ENCODE measurements around the gene BCHE.
A peak's percentile ranks its signal among the peaks of the same experiment; 100 is the strongest.
"Not testable (repeated sequence)": the region's sequence is repeated elsewhere in the genome, so short reads cannot be mapped to it uniquely, and the experiment has no call there.

Gene BCHE

DNA sequence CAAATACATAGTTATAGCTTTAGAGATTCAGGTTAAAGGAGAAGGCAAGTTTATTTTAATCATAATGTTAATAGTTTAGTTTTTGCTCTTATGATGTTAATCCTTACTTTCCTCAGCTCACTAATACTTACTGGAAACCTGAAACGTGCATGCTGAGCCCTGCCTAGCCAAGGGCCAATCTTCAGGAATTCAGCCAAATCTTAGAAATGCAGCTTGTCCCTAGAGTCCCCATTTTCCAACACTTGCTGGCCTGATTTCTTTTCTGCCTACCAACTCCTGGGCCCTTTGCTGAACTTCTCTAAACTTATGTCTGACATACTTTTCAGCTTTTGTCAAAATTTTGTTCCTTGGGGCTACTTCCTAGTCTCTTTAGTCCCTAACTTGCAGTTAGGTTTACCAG lies 22.8 kb downstream of the BCHE start:
- Histone ChIP-seq H3K4me1 (ENCODE audit: low read length) (no peaks in the 10 kb centered on the region), H2AFZ (ENCODE audit: low read depth, low read length) (no peak overlapping the region), H3K27me3 (ENCODE audit: low read depth, low read length) (no peaks in the 10 kb centered on the region), H4K20me1 (ENCODE audit: insufficient read depth, low read length) (no peaks in the 10 kb centered on the region), H3K9me3 (ENCODE audit: insufficient read depth, low read length) (no peaks in the 10 kb centered on the region), H3K9ac (ENCODE audit: low read length) (no peak overlapping the region), H3K79me2 (ENCODE audit: low read length) (no peaks in the 10 kb centered on the region), H3K27ac (ENCODE audit: low read length) (no peak overlapping the region), H3K36me3 (replicated peaks; ENCODE audit: low read depth, low read length) (no peaks in the 10 kb centered on the region), H3K4me2 (ENCODE audit: low read length) (no peak overlapping the region), H3K4me3 (ENCODE audit: low read length) (no peak overlapping the region)
- TF ChIP-seq EZH2phosphoT487 (IDR thresholded peaks at IDR 0.05; ENCODE audit: low read depth): no peak
- TF ChIP-seq, protein P1, sequence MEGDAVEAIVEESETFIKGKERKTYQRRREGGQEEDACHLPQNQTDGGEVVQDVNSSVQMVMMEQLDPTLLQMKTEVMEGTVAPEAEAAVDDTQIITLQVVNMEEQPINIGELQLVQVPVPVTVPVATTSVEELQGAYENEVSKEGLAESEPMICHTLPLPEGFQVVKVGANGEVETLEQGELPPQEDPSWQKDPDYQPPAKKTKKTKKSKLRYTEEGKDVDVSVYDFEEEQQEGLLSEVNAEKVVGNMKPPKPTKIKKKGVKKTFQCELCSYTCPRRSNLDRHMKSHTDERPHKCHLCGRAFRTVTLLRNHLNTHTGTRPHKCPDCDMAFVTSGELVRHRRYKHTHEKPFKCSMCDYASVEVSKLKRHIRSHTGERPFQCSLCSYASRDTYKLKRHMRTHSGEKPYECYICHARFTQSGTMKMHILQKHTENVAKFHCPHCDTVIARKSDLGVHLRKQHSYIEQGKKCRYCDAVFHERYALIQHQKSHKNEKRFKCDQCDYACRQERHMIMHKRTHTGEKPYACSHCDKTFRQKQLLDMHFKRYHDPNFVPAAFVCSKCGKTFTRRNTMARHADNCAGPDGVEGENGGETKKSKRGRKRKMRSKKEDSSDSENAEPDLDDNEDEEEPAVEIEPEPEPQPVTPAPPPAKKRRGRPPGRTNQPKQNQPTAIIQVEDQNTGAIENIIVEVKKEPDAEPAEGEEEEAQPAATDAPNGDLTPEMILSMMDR (IDR thresholded peaks at IDR 0.05; ENCODE audit: low read depth, low read length): no peak

- H3K9ac ChIP-seq (ENCODE audit: low read length); H3K36me3 ChIP-seq (replicated peaks; ENCODE audit: low read depth, low read length); H3K79me2 ChIP-seq (ENCODE audit: low read length); H4K20me1 ChIP-seq (ENCODE audit: insufficient read depth, low read length); H3K27me3 ChIP-seq (ENCODE audit: low read depth, low read length); H3K27ac ChIP-seq (ENCODE audit: low read length); H3K4me3 ChIP-seq (ENCODE audit: low read length); H2AFZ ChIP-seq (ENCODE audit: low read depth, low read length); H3K9me3 ChIP-seq (ENCODE audit: insufficient read depth, low read length); H3K4me2 ChIP-seq (ENCODE audit: low read length): not testable (repeated sequence)
- peaks cover 13% of the 10 kb centered on the region for H3K4me1 ChIP-seq (ENCODE audit: low read length)
Observed at GRCh38 chr3:165807937-165808336, 29.3 kb downstream of the BCHE start.

DNA sequence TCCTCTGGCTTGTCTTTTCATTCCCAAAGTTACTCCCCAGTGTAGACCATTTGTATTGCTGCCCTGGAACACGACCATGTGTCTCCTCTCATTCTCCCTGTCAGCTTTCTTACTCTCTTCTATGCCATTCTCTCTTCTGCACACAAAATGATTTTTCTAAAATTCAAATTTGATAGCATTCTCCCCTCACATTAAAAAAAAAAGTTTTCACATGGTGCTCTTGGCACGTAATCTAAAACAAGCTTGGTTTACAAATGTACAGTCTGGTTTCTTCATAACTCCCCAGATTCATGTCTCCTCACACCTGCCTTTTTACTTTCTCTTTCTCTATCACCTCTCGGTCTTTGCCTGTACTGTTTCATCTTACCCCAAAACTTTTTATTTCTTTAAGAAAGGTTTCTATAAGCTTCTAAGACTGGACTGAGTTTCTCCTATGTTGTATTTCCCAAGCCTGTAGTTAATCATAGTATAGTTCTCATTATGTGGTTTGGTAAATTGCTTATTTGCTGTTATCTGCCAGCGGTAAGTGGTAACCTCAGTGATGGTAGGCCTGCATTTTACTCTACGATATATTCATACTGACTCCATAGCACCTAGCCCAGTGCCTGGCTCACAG lies 31.2 kb downstream of the BCHE start:
- Histone ChIP-seq H4K20me1 (ENCODE audit: insufficient read depth, low read length) (no peaks in the 10 kb centered on the region), H3K4me1 (ENCODE audit: low read length) (peaks cover 13% of the 10 kb centered on the region), H3K9ac (ENCODE audit: low read length) (peak overlapping the region; percentile 72), H3K79me2 (ENCODE audit: low read length) (no peaks in the 10 kb centered on the region), H3K27me3 (ENCODE audit: low read depth, low read length) (no peaks in the 10 kb centered on the region), H3K36me3 (replicated peaks; ENCODE audit: low read depth, low read length) (no peaks in the 10 kb centered on the region), H3K9me3 (ENCODE audit: insufficient read depth, low read length) (no peaks in the 10 kb centered on the region), H3K4me3 (ENCODE audit: low read length) (peak overlapping the region; percentile 74), H2AFZ (ENCODE audit: low read depth, low read length) (peak overlapping the region; percentile 98), H3K4me2 (ENCODE audit: low read length) (peak overlapping the region; percentile 87), H3K27ac (ENCODE audit: low read length) (peak overlapping the region; percentile 53)
- no peak for TF ChIP-seq EZH2phosphoT487 (IDR thresholded peaks at IDR 0.05; ENCODE audit: low read depth)
- TF ChIP-seq, protein P1 (IDR thresholded peaks at IDR 0.05; ENCODE audit: low read depth, low read length): no peak

DNA sequence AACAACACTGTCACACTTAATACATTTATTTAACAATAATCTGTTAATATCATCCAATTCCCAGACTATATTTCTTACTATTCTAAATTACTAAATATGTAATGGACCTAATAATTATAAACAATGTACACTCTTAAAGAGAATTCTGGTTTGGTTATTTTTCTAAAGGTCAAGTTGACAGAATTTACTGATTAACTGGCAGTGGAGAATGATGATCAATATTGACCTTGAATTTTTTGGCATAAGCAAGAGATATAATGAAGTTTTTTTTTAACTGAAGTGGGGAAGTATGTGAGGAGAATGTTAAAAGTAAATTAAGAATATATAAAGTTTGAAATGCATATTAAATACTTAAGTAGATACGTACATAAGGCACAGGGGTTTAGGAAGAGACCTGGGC lies 33.8 kb downstream of the BCHE start:
- H3K9me3 ChIP-seq (ENCODE audit: insufficient read depth, low read length): no peaks in the 10 kb centered on the region
- no peak overlapping the region for H3K27ac ChIP-seq (ENCODE audit: low read length)
- H4K20me1 ChIP-seq (ENCODE audit: insufficient read depth, low read length): no peaks in the 10 kb centered on the region
- H3K4me1 ChIP-seq (ENCODE audit: low read length): peaks cover 13% of the 10 kb centered on the region
- no peaks in the 10 kb centered on the region for H3K36me3 ChIP-seq (replicated peaks; ENCODE audit: low read depth, low read length)
- no peak overlapping the region for H2AFZ ChIP-seq (ENCODE audit: low read depth, low read length)
- no peak overlapping the region for H3K4me2 ChIP-seq (ENCODE audit: low read length)
- no peak overlapping the region for H3K9ac ChIP-seq (ENCODE audit: low read length)
- H3K79me2 ChIP-seq (ENCODE audit: low read length): no peaks in the 10 kb centered on the region
- TF ChIP-seq EZH2phosphoT487 (IDR thresholded peaks at IDR 0.05; ENCODE audit: low read depth): no peak
- TF ChIP-seq, protein P1 (IDR thresholded peaks at IDR 0.05; ENCODE audit: low read depth, low read length): no peak
- no peak overlapping the region for H3K4me3 ChIP-seq (ENCODE audit: low read length)
- H3K27me3 ChIP-seq (ENCODE audit: low read depth, low read length): no peaks in the 10 kb centered on the region

All from OCI-LY3 (cell line).